ENCODE data around the gene NAXE. TPM values are rescaled to one million over a fixed set of nuclear protein-coding genes. Genes with fewer than 3 reads are reported as not detected.

NAXE gene
- total and polyA plus RNA-seq, 8 donors: 49.2 to 81.6 (median 55.6) TPM

- TF ChIP-seq, protein P1, sequence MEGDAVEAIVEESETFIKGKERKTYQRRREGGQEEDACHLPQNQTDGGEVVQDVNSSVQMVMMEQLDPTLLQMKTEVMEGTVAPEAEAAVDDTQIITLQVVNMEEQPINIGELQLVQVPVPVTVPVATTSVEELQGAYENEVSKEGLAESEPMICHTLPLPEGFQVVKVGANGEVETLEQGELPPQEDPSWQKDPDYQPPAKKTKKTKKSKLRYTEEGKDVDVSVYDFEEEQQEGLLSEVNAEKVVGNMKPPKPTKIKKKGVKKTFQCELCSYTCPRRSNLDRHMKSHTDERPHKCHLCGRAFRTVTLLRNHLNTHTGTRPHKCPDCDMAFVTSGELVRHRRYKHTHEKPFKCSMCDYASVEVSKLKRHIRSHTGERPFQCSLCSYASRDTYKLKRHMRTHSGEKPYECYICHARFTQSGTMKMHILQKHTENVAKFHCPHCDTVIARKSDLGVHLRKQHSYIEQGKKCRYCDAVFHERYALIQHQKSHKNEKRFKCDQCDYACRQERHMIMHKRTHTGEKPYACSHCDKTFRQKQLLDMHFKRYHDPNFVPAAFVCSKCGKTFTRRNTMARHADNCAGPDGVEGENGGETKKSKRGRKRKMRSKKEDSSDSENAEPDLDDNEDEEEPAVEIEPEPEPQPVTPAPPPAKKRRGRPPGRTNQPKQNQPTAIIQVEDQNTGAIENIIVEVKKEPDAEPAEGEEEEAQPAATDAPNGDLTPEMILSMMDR (IDR thresholded peaks at IDR 0.05): no peak
- no peak for DNase-seq
- H3K36me3 ChIP-seq: peaks cover 0 to 41% of the 10 kb centered on the region in 2 donors
- intact Hi-C loops (cut with DNase I): no loop called here
- no peaks in the 10 kb centered on the region for H3K9me3 ChIP-seq
- H3K4me1 ChIP-seq: peaks cover 5 to 19% of the 10 kb centered on the region in 2 donors
- peak overlapping the region; percentile 81 to 89 for H3K4me3 ChIP-seq
- ATAC-seq: no peak
- H3K27me3 ChIP-seq: no peaks in the 10 kb centered on the region
- peak overlapping the region; percentile 78 to 82 for H3K27ac ChIP-seq
Measured at GRCh38 chr1:156592158-156592909, 758 bp downstream of the NAXE start.

GRCh38 chr1:156592910-156593660 lies 1.5 kb downstream of the NAXE start:
- TF ChIP-seq, protein P1 (IDR thresholded peaks at IDR 0.05): no peak
- Histone ChIP-seq H3K4me1 (peaks cover 5 to 19% of the 10 kb centered on the region in 2 donors), H3K36me3 (peaks cover 0 to 49% of the 10 kb centered on the region in 2 donors), H3K9me3 (no peaks in the 10 kb centered on the region), H3K27me3 (no peaks in the 10 kb centered on the region), H3K27ac (no peak overlapping the region), H3K4me3 (no peak overlapping the region)
- DNase-seq (no peak), ATAC-seq (no peak)
- intact Hi-C loops (cut with DNase I): no loop called here

GRCh38 chr1:156593661-156593989 lies 2.0 kb downstream of the NAXE start:
- Histone ChIP-seq H3K27ac (no peak overlapping the region), H3K36me3 (peaks cover 0 to 54% of the 10 kb centered on the region in 2 donors), H3K9me3 (no peaks in the 10 kb centered on the region), H3K4me3 (no peak overlapping the region), H3K4me1 (peaks cover 5 to 19% of the 10 kb centered on the region in 2 donors), H3K27me3 (no peaks in the 10 kb centered on the region)
- DNase-seq: no peak
- intact Hi-C loops (cut with DNase I): no loop called here
- TF ChIP-seq, protein P1 (IDR thresholded peaks at IDR 0.05): no peak
- ATAC-seq: no peak

DNA sequence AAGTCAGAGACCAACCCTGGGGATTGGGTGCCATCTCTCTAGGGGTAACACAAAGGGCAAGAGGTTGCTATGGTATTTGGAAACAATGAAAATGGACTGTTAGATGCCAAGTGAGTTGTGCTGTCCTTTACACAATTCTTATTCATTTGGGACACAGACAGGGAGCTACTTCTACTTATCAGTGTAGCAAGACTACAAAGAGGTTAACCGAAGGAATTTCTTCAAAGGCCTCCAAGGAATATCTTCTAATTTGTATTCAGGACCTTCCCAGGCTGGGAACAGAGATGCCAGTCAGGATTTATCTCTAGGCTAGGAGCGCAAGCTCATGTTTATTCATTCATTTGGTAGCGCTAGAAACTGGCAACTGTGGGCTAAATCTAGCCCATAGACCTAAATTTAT lies 2.6 kb downstream of the NAXE start:
- H3K4me3 ChIP-seq: no peak overlapping the region
- peaks cover 5 to 19% of the 10 kb centered on the region in 2 donors for H3K4me1 ChIP-seq
- DNase-seq: no peak
- H3K36me3 ChIP-seq: peaks cover 0 to 58% of the 10 kb centered on the region in 2 donors
- intact Hi-C loops (cut with DNase I): no loop called here
- H3K27me3 ChIP-seq: no peaks in the 10 kb centered on the region
- TF ChIP-seq, protein P1 (IDR thresholded peaks at IDR 0.05): no peak
- H3K9me3 ChIP-seq: no peaks in the 10 kb centered on the region
- no peak overlapping the region for H3K27ac ChIP-seq
- ATAC-seq: no peak

DNA sequence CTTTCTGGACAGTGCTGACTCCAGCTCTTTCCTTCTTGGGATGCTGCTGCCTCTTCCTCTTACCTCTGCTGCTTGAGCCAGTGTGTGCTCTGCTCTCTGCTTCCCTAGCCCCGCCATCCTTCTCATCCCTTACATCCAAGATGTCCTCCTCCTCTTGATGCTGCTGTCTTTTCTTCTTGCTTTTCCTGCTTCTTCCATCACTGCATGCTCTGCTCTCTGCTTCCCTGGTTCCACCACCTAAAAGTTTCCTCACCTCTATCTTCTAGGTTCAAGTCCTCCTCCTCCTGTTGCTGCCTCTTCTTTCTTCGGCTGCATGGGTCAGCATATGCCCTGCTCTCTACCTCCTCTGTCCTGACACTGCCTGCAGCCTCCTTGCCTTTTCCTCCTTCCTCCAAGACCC lies 3.4 kb downstream of the NAXE start:
- TF ChIP-seq, protein P1 (IDR thresholded peaks at IDR 0.05): no peak
- no peak overlapping the region for H3K27ac ChIP-seq
- H3K4me3 ChIP-seq: no peak overlapping the region
- H3K36me3 ChIP-seq: peaks cover 0 to 58% of the 10 kb centered on the region in 2 donors
- intact Hi-C loops (cut with DNase I): no loop called here
- ATAC-seq (no peak), DNase-seq (no peak)
- peaks cover 5 to 25% of the 10 kb centered on the region in 2 donors for H3K4me1 ChIP-seq
- H3K27me3 ChIP-seq: no peaks in the 10 kb centered on the region
- no peaks in the 10 kb centered on the region for H3K9me3 ChIP-seq

All from left lung (tissue), 10 donors.